Stimulated activated naive CD4-positive, alpha-beta T cell treated with Interleukin-2 at 50 U/mL for 16 hours (primary cell): ENCODE data around the gene RABGAP1L.
"Not testable (repeated sequence)": the region's sequence is repeated elsewhere in the genome, so short reads cannot be mapped to it uniquely, and the experiment has no call there.

Source experiments
- DNase-seq: peaks from one replicate; lab custom pipeline; 2025; lab: John Stamatoyannopoulos, UW

RABGAP1L gene

GRCh38 chr1:174242856-174243255 is 83.5 kb downstream of the RABGAP1L start:
- DNase-seq, result no peak

GRCh38 chr1:174243451-174244000 is 84.2 kb downstream of the RABGAP1L start:
- no peak for DNase-seq

- no peak for DNase-seq
Observed at GRCh38 chr1:174244017-174244416, 84.7 kb downstream of the RABGAP1L start.

- DNase-seq, result no peak
Observed at GRCh38 chr1:174247472-174247871, 88.2 kb downstream of the RABGAP1L start.

GRCh38 chr1:174248041-174248440 is 88.7 kb downstream of the RABGAP1L start:
- DNase-seq, result no peak

- DNase-seq, result not testable (repeated sequence)
Observed at GRCh38 chr1:174256386-174256785, 97.1 kb downstream of the RABGAP1L start.

GRCh38 chr1:174258148-174258550 is 98.8 kb downstream of the RABGAP1L start:
- DNase-seq, result peak; percentile 15

GRCh38 chr1:174262349-174263241 is 103.3 kb downstream of the RABGAP1L start:
- DNase-seq, result no peak

- DNase-seq, result no peak
Observed at GRCh38 chr1:174265282-174265681, 106.0 kb downstream of the RABGAP1L start.

GRCh38 chr1:174266476-174266875 is 107.2 kb downstream of the RABGAP1L start:
- no peak for DNase-seq

GRCh38 chr1:174266991-174267612 is 107.8 kb downstream of the RABGAP1L start:
- no peak for DNase-seq

- no peak for DNase-seq
Observed at GRCh38 chr1:174269989-174270651, 110.8 kb downstream of the RABGAP1L start.

- DNase-seq, result no peak
Observed at GRCh38 chr1:174273190-174273589, 113.9 kb downstream of the RABGAP1L start.

- no peak for DNase-seq
Observed at GRCh38 chr1:174273776-174274175, 114.5 kb downstream of the RABGAP1L start.

GRCh38 chr1:174274452-174274851 is 115.1 kb downstream of the RABGAP1L start:
- no peak for DNase-seq

- DNase-seq, result no peak
Observed at GRCh38 chr1:174274884-174275283, 115.6 kb downstream of the RABGAP1L start.

- DNase-seq, result no peak
Observed at GRCh38 chr1:174276087-174276486, 116.8 kb downstream of the RABGAP1L start.

GRCh38 chr1:174284052-174284451 is 124.7 kb downstream of the RABGAP1L start:
- no peak for DNase-seq

- DNase-seq, result no peak
Observed at GRCh38 chr1:174286042-174286441, 126.7 kb downstream of the RABGAP1L start.

- DNase-seq, result no peak
Observed at GRCh38 chr1:174289644-174290310, 130.5 kb downstream of the RABGAP1L start.

- no peak for DNase-seq
Observed at GRCh38 chr1:174291059-174291458, 131.7 kb downstream of the RABGAP1L start.

GRCh38 chr1:174296309-174296708 is 137.0 kb downstream of the RABGAP1L start:
- no peak for DNase-seq
